Esophagus muscularis mucosa (tissue), 4 donors: Measurements from ENCODE around the gene INTS7.

Experiments
- CTCF ChIP-seq, 3 experiments: fragments of 200-600 bp in 2 of 3; fragments of 450-650 bp in 1 of 3; sonication (generic) in 2 of 3; IDR thresholded peaks; one replicate each; pipeline ENCODE4 v1.5.1; 2017 to 2019; ENCODE audit warnings: antibody characterized with exemption in 3 of 3, mild to moderate bottlenecking in 2 of 3, moderate library complexity in 1 of 3
- EP300 ChIP-seq: sonication (generic); formaldehyde crosslinking; IDR thresholded peaks from one replicate; pipeline ENCODE4 v1.6.1; 2017; ENCODE audit warnings: antibody characterized with exemption
- POLR2A ChIP-seq: fragments of 450-650 bp; IDR thresholded peaks from one replicate; pipeline ENCODE4 v1.6.1; 2017; ENCODE audit warnings: antibody characterized with exemption, moderate library complexity, mild to moderate bottlenecking, low read depth
- POLR2AphosphoS5 ChIP-seq, 2 donors: sonication (generic); formaldehyde crosslinking; IDR thresholded peaks; one replicate each; pipeline ENCODE4 v1.6.1; 2017; ENCODE audit warnings: antibody characterized with exemption in 2 of 2

GRCh38 chr1:212034516-212035122 lies 738 bp downstream of the INTS7 start:
- TF ChIP-seq CTCF (IDR thresholded peaks at IDR 0.05), result no peak
- no peak for TF ChIP-seq POLR2A
- TF ChIP-seq POLR2AphosphoS5 (IDR thresholded peaks at IDR 0.05), result peak in 1 of 2 donors; percentile 4
- TF ChIP-seq EP300, result no peak
